Activated T-cell treated with anti-CD3 and anti-CD28 coated beads for 1 hour (primary cell): ENCODE results near the gene GBP7.
"Not testable (repeated sequence)": the region's sequence is repeated elsewhere in the genome, so short reads cannot be mapped to it uniquely, and the experiment has no call there.

Source experiments
- DNase-seq: peaks from one replicate; pipeline ENCODE4 v3.0.0-alpha.2; 2020; ENCODE audit warnings: low read depth

Gene GBP7

DNA sequence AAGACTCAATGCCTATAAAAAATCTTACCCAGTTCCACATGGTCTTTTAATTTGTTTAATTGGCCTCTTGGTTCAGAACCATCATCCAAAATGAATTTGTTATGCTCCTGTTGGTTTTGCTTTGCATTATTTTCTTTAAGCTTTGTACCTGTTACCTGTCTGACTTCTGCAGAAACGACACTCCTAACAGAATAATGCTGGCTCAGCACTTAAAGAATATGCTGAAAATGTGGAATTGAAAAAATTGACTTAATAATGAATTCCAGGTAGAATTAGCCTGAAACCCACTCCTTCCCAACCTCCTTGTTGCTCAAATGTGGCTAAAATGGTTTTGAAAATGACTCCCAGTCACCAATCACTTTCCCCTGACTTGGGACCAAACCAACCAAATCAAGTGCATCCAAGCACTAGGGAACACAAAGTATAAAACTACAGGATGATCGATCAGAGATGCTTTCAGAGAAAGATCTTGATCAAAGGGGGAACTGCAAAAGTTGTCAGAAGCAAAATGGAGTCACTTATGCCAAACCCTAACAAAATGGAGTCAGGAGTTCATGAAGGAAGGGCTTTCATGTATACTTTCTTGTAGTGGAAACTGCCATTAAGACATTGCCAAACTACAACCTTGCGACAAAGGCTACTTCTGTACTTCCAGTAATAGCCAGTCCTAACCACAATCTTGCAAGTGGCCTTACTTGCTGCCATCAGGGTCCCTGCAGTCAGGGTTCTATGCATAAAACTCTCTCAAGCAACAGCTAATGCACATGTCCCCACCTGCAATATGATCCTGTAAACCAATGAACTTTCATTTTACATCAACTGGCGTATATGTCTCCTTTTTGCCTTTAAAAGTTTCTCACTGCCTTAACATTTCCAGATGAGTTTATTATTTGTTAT is 5.4 kb downstream of the GBP7 start:
- no peak for DNase-seq

DNA sequence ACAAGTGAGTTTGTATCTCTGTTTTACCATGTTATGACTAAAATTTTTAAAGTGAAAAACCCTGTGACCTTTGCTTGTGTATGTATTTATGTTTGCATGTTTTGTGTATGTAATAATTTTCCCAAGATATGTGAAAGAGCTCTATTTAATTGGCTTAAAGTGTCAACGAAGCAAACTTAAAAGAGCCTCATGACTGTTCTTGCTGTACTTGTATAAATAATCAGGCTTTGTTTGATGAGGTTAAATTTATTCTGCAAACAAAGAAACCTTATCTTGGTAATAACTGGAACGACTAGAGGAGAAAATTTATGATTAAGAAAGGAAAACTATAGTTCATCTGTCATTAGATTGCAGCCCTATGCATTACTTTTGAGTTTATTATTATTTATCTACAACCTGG is 6.6 kb downstream of the GBP7 start:
- no peak for DNase-seq

DNA sequence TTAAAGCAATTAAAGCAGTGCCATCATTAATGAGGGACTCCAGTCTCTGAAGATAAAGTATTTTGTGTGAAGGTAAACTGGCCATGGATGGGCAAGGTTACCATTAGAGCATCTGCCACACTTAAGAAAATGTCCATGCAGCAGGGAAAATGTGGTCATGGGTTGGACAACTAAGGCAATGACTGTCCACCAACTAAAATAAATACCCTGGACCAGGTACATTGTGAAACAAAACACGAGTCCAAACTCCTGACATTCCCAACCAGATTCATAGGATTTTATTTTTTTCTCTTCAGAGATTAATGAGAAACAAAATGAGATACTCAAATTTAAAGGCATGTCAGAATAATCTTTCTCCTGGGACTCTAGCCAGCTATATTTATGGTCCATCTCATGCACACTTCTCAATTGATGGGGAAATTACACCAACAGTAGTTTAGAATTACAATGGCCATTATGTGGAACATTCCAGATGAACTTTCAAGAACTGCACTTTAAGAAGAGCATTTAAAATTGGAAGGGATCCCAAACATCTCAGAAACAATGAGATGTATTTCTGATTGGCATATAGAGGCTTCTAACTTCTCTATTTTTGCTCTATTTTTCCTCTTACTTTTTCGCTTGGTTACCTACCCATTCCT is 8.1 kb downstream of the GBP7 start:
- DNase-seq = no peak

DNA sequence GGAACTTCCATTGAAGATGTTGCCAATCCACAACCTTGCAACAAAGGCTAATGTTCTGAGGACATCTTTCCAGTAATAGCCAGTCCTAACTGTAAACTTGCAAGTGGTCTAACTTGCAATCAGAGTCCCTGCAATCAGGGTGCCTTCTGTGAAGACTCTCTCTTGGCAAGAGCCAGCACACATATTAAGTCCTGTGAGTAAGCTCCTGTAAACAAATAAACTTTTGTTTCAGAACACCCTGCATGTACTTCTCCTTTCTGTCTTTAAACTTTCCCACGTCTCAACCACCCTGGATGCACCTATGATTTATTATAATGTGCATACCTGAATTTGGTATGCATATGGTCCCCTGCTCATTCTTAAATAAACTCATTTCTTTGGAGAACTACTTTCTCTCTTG is 9.1 kb downstream of the GBP7 start:
- no peak for DNase-seq

DNA sequence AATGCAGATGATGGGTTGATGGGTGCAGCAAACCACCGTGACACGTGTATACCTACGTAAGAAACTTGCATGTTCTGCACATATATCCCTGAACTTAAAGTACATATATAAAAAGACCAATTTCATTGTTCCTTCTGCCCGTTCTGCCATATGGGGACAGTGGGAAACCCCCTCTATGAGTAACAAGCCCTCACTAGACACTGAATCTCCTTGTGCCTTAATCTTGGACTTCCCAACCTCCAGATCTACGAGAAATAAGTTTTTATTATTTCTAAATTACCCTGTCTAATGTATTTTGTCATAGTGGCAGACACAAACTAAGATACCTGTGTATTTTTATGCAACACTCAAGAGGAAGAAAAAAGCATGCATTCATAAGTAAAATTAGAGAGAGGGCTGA is 10.0 kb downstream of the GBP7 start:
- DNase-seq = no peak

DNA sequence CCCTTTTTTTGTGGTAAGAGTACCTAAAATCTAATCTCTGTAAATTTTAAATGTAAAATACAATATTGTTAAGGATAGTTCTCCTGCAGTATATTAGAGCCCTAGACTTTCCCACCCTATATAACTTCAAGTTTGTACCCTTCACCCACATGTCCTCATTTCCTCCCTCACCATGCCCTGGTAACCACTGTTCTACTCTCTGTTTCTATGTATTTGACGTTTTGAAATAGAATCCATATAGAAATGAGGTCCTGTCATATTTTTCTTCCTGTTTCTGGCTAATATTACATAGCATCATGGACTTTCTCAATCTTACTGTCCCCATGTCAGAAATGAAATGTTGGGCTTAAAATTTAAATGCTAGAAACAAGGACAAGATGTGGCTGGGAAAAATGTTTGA is 24.8 kb downstream of the GBP7 start:
- DNase-seq = no peak

DNA sequence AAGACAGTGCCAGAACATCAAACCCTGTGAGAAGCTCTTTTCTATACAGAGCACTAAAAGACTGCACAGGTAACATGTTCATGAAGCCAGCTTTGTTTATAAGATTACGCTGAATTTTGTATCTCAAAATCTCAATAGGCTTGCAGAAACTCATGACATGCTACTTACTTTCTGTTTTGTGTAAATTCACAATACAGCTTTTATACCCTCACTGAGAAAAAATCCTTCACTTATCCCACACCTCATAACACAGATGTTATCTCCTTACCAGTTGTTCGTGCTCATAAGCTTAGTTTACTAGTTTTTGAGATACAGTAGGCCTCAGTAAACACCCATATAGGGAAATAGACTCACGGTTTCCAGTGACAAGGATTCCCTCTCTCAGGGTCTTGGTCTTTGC is 25.8 kb downstream of the GBP7 start:
- no peak for DNase-seq

DNA sequence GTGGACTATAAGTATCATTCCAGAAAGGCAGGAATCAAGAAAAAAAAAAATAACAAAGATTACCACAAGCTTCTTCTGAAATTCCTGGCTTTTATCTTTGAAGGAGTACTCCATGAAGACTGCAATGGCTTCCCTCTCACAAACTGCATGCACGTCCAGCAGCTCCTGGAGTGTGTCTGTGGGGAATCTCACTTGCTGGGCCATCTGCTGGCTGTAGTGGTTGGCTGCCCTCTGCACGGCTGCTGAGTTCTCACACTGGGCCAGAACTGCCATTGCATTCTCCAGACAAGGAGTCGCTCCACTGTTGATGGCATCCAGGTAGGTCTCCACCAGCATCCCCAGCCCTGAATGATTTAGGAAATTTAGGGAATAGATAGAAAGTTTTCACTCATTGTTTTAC is 26.6 kb downstream of the GBP7 start:
- no peak for DNase-seq

DNA sequence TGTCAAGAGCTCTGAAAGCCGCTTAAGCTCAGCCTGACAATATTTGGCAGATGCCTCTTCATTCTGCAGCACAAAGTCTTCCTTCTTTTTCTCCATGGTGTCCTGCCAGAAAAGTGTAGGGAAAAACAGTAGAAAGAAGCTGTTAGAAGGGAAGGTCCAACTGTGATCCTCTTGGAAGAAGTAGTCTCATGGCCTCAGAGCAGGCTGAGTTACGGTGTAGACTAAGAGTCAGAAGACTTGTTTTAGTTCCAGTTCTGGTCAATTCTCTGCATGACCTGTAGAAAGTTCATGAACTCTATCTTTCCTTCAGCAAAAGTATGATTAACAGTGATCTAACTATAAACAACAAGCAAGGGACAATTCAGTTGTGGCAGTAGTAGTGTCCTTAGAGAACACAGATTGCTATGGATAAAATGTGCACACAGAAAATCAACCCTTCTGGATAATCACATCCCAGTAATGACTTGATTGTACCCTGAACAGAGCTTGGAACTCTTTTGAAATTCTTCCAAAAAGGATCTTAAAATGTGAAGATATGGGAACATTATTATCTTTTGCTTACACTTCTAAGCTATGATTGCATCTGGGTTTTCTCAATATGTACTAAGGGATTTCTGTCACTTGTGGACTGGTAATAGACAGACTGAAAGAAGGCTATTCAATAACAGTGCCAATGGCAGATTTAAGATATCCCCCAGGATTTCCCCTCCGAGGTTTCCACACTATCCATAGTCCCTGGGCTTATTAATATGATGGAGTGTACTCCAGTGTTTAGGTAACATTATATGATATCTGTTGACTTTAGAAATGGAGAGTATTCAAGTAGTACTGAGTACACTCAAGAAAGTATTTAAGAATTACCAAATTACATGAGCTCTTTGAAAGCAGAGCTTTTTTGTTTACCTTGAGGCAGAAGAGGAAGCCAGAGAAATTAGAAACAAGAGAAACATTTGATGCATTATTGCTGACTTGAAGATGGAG is 27.8 kb downstream of the GBP7 start:
- DNase-seq = no peak

DNA sequence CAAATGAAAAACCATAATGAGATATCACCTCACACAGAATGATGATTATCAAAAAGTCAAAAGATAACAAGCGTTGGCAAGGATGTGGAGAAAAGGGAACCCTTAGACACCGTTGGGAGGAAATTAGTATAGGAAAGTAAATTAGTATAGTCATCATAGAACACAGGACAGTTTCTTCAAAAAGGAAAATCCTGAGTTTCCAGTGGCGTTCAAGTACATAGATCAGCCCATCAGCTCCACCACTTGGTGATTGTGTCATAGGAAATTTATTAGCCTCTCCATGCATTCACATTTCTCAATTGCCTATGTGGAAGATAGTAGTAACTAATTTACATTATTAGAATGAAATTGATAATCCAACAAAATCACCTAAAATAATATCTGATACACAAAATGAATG is 29.1 kb downstream of the GBP7 start:
- DNase-seq = no peak

DNA sequence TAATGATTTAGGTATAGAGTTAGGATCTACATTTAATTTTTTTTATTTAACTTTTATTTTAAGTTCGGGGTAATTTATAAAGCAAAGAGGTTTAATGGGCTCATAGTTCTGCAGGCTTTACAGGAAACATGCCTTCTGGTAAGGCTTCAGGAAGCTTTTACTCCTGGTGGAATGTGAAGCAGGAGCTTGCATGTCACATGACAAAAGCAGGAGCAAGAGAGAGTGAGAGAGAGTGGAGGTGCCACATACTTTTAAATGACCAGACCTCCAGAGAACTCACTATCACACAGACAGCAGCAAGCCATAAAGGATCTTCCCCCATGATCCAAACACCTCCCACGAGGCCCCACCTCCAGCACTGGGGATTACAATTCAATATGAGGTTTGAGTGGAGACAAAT is 32.3 kb downstream of the GBP7 start:
- no peak for DNase-seq

DNA sequence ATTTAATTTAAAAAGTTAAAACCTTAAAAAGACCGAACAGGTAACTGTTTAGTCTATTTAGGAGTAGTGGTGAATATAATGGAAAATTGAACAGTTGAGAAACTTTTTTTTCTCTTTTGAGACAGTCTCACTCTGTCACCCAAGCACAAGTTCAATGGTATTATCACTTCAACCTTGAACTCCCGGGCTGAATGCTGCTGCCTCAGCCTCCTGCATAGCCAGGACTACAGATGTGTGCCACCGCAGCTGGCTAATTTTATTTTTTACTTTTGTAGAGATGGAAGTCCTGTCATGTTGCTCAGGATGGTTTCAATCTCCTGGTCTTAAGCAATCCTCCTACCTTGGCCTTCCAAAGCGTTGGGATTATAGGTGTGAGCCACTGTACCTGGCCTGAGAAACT is 33.6 kb downstream of the GBP7 start:
- DNase-seq = no peak

DNA sequence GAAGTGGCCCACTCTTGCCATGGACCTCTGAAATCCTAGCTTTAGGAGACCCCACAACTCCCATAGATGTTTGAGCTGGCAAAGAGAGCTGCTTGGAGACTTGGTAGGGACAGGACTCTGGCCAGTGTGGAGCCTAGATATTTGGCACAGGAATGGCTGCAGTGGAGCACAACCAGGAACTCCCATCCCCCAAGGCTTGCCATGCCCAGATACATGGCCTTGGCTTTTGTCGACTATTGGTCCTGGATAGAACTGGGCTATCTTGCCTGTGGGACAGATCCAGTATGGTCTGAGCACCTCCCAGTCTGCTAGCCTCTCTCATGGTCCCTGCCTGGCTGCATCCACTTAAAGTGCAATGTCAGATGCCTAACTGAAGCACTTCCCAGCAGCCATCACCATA is 42.1 kb downstream of the GBP7 start:
- DNase-seq = no peak

DNA sequence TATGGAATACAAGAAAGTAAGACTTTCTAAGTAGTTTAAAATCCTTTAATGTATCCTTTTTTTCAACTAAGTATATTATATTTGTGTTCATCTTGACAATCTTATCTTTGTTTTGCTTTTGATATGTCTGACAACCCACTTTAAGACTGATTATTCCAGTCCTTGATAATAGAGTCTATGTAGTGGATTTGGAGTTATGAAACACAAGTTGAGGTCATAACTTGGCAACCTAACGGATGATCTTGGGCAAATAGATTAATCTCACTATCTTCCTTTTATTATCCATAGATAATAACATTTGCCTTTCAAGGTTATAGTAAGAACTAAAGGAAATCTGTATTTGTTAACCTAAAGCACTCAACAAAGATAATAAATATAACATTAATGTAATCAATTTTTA is 45.1 kb downstream of the GBP7 start:
- DNase-seq = no peak

DNA sequence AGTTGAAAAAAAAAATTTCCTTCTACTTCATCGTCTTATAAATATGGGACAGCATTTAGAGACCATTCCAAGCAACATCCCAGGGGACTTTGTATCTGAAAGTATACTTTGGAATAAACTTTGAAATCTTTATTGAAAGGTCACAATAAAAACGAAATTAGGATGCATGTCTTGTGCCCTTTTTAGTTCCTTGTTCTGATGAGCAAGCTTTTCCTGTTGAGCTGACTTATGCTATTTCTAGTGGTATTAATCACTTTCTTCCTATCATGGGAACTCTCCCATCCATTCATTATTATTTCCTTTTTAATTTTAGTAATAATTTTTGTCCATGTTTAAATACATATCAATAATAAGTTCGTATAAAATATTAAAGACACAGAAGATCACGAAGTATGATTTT is 45.9 kb downstream of the GBP7 start:
- DNase-seq = no peak

DNA sequence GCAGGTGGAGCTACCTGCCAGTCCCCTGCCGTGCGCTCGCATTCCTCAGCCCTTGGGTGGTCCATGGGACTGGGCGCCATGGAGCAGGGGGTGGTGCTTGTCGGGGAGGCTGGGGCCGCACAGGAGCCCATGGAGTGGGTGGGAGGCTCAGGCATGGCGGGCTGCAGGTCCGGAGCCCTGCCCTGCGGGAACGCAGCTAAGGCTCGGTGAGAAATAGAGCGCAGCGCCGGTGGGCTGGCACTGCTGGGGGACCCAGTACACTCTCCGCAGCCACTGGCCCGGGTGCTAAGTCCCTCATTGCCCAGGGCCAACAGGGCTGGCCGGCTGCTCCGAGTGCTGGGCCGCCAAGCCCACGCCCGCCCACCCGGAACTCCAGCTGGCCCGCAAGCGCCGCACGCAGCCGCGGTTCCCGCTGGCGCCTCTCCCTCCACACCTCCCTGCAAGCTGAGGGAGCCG is 47.8 kb downstream of the GBP7 start:
- DNase-seq = not testable (repeated sequence)

DNA sequence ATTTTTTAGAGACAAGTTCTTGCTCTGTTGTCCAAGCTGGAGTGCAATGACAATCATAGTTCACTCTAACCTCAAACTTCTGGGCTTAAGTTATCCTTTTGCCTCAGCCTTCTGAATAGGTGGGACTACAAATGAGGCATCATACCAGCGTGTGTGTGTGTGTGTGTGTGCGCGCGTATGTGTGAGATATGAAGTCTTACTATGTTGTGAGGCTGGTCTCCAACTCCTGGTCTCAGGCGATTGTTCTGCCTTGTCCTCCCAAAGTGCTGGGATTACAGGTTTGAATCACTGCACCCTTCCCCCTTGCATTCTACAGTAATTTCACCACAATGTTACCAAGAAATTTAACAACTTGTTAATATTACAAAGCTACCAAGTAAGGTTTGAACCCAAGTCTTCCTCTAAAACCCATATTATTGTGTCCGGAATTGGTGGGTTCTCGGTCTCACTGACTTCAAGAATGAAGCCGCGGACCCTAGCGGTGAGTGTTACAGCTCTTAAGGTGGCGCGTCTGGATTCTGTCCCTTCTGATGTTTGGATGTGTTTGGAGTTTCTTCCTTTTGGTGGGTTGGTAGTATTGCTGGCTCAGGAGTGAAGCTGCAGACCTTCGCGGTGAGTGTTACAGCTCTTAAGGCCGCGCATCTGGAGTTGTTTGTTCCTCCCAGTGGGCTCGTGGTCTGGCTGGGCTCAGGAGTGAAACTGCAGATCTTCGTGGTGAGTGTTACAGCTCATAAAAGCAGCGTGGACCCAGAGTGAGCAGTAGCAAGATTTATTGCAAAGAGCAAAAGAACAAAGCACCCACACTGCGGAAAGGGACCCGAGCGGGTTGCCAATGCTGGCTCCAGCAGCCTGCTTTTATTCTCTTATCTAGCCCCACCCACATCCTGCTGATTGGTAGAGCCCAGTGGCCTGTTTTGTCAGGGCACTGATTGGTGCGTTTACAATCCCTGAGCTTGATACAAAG is 48.9 kb downstream of the GBP7 start:
- DNase-seq = peak; percentile 74

DNA sequence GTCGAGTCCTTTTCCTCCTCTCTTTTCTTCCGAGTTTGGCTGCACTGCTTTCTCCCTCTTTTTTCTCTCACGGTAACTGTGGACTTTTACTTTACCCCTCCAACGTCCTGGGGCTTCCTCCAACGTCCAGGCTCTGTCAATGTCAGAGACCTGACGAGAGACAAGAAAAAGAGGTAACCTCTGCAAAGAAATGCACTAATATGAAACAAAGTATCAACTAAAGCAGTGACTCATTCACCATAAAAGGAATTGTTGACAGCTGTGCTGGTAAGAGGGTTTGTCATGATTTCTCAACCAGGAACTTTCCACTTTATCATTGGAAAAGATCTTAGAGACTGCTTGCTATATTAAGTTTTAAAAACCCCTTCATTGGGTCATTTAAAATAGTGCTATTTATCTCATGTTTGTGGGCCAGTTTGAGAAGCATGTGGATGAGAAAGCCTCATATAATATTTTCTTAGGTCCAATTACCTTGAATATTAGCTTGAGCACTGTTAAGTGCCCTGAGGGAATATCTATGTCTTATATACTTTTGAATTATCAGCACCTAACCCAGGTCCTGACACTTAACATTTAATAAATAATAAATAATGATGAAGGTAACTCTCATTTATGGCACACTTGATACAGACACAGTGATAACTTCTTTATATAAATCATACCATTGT is 49.8 kb downstream of the GBP7 start, which contains the start of gene GBP2:
Gene GBP2, minus strand, starts transcription at position 202 of the 668 bp plus-strand sequence. CDS start 4,148 bp downstream, outside the sequence.
- no peak for DNase-seq

DNA sequence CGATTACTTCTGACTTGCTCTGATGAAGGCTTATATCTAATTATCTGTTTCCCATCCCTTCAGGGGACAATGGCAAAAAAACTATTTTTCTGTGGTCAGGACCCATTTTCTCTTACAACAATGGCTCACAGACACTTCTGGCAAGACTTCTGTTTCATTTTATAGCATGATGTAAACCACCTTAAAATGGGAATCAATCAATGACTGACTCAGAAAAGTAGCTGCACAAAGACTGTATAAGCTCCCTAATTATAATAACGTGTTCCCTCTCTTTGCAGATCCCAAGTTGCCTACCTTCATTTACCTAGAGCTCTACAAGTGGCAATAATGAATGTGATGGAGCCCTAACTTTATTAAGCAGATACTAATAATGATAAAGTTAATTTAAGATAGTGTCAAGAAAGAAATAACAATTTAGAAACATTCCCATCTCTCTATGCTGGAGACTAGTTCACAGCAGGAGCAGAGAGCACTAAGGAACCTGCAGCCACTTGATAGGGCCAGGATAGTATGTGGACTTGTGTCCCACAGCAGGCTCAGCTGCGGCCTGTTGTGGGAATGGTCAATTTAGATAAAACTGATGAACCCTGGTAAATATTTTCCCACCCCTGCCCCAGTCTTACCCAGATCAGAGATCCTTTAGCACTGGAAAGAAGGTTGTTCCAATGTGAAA is 50.4 kb downstream of the GBP7 start:
- no peak for DNase-seq

DNA sequence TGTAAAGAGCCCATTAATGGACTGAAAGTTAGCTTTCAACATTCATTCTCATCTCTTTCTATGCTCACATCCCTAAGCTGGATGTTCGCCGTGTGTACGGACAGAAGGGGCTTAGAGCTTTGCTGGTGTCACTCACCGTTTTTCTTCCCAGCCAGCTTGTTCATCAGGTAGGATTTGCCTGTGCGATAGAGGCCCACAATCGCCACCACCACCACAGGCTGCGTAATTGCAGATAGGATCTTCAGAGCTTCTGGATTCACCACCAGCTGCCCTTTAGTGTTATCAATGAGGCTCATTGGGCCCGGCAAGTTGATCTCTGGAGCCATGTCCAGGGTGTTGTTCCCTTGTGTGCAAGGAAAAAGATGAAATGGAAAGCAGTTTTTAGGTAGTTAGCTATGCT is 54.2 kb downstream of the GBP7 start:
- no peak for DNase-seq
